Activated T-helper 1 cell treated with anti-CD3 and anti-CD28 coated beads, Interleukin-2, amount 50 U/mL, for 16 hours (primary cell): Measurements from ENCODE around the gene LOXL4.

Source experiments
- DNase-seq, 2 donors: peaks; one replicate each; pipeline ENCODE4 v3.0.0-alpha.2; 2020; ENCODE audit warnings: low read depth in 1 of 2, low spot score in 1 of 2

The LOXL4 gene

GRCh38 chr10:98265403-98266378 lies 2.3 kb downstream of the LOXL4 start:
- DNase-seq = no peak

- DNase-seq = no peak
Measured at GRCh38 chr10:98264378-98265065, 3.5 kb downstream of the LOXL4 start.

DNA sequence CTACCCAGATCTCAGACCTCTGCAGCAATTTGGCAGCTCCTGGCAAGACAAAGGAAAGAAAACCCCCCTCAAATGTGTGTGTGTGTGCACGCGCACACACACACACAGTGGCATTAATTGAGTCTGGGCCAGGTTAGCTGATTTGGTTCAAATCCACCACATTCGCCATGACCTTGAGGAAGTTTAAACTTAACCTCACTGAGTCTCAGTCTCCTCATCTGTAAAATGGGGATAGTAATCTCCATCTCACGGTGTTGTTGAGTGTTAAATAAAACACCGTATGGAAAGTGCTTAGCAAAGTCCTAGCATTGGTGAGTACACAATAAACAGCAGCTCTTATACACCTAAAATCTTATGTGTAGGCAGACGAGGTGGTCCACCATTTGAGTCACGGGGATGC lies 4.9 kb downstream of the LOXL4 start:
- DNase-seq = no peak

DNA sequence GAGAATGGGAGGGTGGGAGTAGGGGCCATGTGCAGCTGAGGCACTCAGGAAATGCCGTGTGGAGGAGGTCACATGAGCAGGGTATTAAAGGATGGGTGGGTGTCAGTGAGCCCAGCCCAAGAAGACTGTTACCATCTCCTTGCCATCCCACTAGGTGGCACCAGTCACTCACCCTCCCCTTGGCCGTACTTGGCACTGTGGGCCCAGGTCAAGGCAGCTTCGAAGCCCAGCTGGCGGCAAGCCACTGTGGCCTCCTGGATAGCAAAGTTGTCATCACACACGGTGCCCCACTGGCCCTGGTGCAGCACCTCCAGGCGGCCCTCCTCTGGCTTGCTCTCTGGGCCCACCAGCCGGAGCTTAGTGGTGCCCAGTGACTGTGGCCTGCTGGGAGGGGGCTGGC lies 5.4 kb downstream of the LOXL4 start:
- no peak for DNase-seq

GRCh38 chr10:98261436-98262277 lies 6.3 kb downstream of the LOXL4 start:
- no peak for DNase-seq

- DNase-seq = no peak
Measured at GRCh38 chr10:98260752-98261151, 7.2 kb downstream of the LOXL4 start.

- no peak for DNase-seq
Measured at GRCh38 chr10:98260350-98260749, 7.6 kb downstream of the LOXL4 start.

DNA sequence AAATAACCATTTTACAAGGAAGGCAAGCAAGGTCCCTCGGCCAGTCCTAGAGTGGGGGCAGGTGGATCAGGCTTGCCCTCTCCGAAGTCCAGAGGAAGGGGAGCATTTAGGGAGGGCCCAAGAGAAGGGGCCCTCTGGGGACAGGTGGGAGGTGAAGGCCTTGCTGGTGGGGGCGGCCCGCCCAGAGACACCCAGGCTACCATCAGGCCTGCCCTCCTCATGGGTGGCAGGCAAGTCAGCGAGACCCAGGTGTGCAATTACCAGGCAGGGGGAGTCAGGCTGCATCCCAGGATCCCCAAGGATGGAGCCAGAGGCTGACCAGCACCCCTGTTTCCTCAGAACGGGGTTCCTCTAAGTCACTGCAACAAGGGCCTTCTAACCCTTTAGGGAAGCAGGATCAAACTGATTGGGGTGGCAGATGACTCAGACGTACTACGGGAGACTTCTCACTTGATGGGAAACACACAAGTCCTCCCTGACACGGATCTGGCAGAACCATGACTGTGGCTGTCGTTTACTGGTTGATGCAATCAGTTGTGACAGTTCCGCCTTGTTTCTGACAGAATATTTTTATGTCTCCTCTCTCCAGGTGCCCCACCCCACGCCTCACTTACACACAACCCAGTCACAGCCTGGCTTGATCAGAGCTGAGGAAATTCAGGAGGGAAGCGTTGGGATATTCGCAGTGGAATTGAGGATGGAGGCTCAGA lies 8.2 kb downstream of the LOXL4 start:
- DNase-seq = no peak

DNA sequence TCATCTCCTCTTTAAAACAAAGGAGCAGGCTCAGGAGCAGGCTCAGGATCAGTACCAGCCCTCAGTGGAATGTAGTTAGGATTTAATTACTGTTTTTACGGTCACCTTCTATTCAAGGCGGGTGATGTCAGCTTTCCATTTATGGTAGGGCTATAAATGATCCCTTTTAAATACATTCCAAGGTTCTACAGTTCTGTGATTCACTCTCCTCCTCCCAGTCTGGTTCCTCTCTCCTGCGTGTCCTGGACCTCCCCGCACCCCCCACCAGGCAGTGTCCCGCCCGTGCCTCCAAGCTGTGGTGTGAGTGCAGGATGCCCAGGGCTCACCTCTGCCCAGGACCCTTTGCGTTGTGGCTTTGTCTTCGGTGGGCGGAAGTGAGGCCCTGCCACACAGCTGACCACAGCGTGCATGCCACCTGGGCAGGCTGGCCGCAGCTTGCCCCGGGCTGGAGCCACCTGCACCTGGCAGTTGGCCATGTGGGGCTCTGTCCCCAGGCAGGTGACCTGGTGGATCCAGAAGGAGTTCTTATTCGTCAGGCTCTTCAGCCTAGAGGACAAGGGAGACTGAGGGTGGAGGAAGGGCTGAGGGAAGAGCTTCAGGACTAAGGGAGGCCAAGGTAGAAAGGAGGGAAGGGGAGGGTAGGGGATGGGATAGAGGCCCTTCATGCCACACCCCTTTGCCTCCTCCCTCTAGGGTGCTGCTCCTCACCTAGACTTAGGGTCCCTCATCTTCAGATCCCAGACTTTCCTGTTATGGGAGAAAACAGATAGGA lies 9.1 kb downstream of the LOXL4 start:
- no peak for DNase-seq

DNA sequence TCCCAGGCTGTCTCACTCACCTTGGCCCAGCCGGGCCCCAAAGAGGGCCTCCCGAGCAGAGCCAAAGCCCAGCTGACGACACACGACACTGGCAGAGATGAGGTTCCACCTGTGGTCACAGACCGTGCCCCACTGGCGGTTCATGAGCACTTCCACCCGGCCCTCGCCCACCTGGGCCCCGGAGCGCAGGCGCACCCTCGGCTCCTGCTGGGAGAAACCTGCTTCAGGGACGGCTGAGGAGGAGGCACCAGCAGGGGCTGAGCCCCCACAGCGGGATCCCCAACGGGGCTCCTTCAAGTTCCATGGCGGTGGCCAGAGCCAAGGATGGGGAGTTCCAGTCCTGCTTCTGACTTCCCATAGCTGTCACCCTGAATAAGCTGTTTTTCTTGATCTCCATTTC lies 10.0 kb downstream of the LOXL4 start:
- no peak for DNase-seq

- DNase-seq = no peak
Measured at GRCh38 chr10:98257198-98257597, 10.8 kb downstream of the LOXL4 start.

- no peak for DNase-seq
Measured at GRCh38 chr10:98256692-98257091, 11.3 kb downstream of the LOXL4 start.

GRCh38 chr10:98255146-98255877 lies 12.7 kb downstream of the LOXL4 start:
- no peak for DNase-seq

DNA sequence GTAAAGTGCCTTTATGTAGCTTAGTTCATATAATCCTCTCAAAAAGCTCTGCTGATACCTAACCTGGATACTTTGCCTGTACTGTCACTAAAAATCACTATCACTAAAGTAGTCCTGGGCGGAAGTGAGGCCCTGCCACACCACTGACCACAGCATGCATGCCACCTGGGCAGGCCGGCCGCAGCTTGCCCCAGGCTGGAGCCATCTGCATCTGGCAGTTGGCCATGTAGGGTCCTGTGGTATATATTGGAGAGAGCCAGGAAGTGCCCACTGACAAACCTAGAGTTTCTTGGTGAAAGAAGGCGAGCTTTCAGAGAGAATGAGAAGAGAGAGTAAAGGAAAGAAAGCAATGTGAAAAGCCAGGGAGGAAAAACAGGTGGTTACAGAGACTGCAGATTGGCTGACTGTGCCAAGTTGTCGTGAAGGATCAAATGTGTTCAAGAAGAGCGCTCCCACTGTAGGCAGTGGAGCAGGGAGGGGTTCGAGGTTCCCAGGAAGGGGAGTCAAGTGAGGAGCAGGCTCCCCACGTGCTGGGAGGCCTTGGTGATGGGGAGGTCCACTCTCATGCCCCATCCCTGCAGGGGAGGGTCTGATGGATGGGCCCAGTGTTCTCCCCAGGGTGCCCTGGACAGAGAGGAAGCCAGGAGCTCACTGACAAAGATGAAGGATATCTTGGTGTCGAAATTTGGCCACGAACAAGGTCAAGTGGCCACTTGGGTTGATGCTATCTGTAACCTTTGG lies 13.6 kb downstream of the LOXL4 start:
- no peak for DNase-seq

GRCh38 chr10:98253499-98253898 lies 14.5 kb downstream of the LOXL4 start:
- DNase-seq = no peak

DNA sequence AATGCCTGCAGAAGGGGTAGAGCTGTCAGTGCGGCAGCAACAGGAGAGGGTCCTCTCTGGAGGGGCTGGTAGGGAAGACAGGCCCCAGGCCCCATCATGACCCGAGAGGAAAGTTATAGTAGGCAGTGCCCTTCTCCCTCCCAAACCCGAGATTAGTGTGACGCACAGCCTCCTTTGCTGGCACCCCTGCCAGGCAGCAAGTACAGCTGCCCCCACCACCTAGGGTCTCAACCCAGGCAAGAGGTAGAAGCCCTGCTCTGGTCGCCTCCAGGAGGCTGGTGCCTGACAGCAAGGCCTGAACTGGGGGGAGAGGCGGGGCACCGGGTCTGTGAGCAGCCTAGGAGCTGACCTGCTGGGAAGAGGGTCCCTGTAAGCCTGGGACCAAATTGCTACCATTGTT lies 15.5 kb downstream of the LOXL4 start:
- no peak for DNase-seq

DNA sequence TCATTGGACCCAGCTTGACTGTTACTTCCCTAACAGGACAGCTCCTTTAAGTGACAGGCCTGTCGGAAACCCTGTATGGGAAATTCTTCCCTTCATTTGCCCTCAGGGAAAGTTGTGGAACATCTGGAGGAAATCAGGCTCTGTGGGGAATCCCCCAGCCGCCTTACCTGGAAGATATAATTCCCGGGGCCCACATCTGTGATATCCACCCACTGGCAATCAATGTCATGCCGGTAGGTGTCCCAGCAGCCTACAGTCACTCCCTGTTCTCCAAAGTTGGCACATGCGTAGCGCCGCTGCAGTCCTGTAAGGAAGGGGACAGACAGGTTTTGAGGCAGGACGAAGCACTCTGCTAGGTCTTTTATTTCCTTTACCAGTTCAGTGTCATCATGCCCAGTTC lies 16.6 kb downstream of the LOXL4 start:
- no peak for DNase-seq

DNA sequence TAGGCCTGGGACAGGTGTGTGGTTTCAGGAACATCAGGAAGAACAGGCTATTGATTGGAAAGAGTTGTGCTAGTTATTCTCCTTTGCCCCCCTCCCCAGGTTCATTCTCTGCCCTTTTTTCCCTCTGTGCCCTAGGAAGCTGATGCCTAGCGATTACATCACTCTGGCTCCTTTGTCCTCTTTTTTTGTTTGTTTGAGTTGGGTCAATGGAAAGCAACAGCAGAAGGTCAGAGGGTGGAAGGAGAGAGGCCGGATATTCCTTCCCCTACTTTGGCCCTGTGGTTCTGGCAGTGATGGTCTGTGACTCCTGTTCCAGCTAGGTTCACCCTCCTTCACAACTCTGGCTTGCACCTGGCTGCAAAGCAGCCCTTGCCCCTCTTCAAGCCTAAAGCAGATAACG lies 18.9 kb downstream of the LOXL4 start:
- no peak for DNase-seq

- DNase-seq = no peak
Measured at GRCh38 chr10:98248018-98248417, 20.0 kb downstream of the LOXL4 start.
